ENCODE data around the gene CPA2.
"Not testable (repeated sequence)": the region's sequence is repeated elsewhere in the genome, so short reads cannot be mapped to it uniquely, and the experiment has no call there.

The CPA2 gene

GRCh38 chr7:130266258-130266960 lies at the start of gene CPA2:
TSS of gene CPA2 (plus strand) at chr7:130266863. CDS start at chr7:130266882, 19 bp downstream.
- DNase-seq = no peak

- DNase-seq = no peak
Observed at GRCh38 chr7:130218806-130219620, 47.6 kb upstream of the CPA2 start.

GRCh38 chr7:130219871-130220270 lies 46.8 kb upstream of the CPA2 start:
- DNase-seq = no peak

- no peak for DNase-seq
Observed at GRCh38 chr7:130221746-130222145, 44.9 kb upstream of the CPA2 start.

GRCh38 chr7:130223646-130224045 lies 43.0 kb upstream of the CPA2 start:
- DNase-seq = no peak

- no peak for DNase-seq
Observed at GRCh38 chr7:130224210-130224609, 42.5 kb upstream of the CPA2 start.

- not testable (repeated sequence) for DNase-seq
Observed at GRCh38 chr7:130224923-130225322, 41.7 kb upstream of the CPA2 start.

- DNase-seq = no peak
Observed at GRCh38 chr7:130226333-130226732, 40.3 kb upstream of the CPA2 start.

GRCh38 chr7:130227883-130228575 lies 38.6 kb upstream of the CPA2 start:
- peak in 1 of 3 experiments; percentile 61 for DNase-seq

- no peak for DNase-seq
Observed at GRCh38 chr7:130228840-130229502, 37.7 kb upstream of the CPA2 start.

GRCh38 chr7:130229981-130230380 lies 36.7 kb upstream of the CPA2 start:
- not testable (repeated sequence) for DNase-seq

GRCh38 chr7:130231792-130232191 lies 34.9 kb upstream of the CPA2 start:
- DNase-seq = no peak

- DNase-seq = no peak
Observed at GRCh38 chr7:130232209-130232608, 34.5 kb upstream of the CPA2 start.

GRCh38 chr7:130234078-130234477 lies 32.6 kb upstream of the CPA2 start:
- DNase-seq = no peak

- DNase-seq = not testable (repeated sequence)
Observed at GRCh38 chr7:130236361-130236760, 30.3 kb upstream of the CPA2 start.

GRCh38 chr7:130240240-130240639 lies 26.4 kb upstream of the CPA2 start:
- no peak for DNase-seq

GRCh38 chr7:130242198-130243014 lies 24.3 kb upstream of the CPA2 start:
- peak; percentile 59 to 82 (median 76) for DNase-seq

- not testable (repeated sequence) for DNase-seq
Observed at GRCh38 chr7:130243486-130243885, 23.2 kb upstream of the CPA2 start.

- not testable (repeated sequence) for DNase-seq
Observed at GRCh38 chr7:130246491-130246890, 20.2 kb upstream of the CPA2 start.

GRCh38 chr7:130248842-130249241 lies 17.8 kb upstream of the CPA2 start:
- not testable (repeated sequence) for DNase-seq

GRCh38 chr7:130249626-130250025 lies 17.0 kb upstream of the CPA2 start:
- not testable (repeated sequence) for DNase-seq

GRCh38 chr7:130254555-130254954 lies 12.1 kb upstream of the CPA2 start:
- peak in 1 of 3 experiments; percentile 15 for DNase-seq

Measured in NCI-H1417 (cell line).